HL-60 (cell line): ENCODE data around the gene ACBD5.

Experiments
- GABPA ChIP-seq: IDR thresholded peaks from 2 replicates; pipeline ENCODE4 v1.6.1; 2012; ENCODE audit warnings: low read depth
- POLR2AphosphoS5 ChIP-seq: IDR thresholded peaks from 2 replicates; pipeline ENCODE4 v1.6.1; 2012; ENCODE audit warnings: low read depth
- TF ChIP-seq, protein P1 (sequence below): IDR thresholded peaks from one replicate; pipeline ENCODE4 v1.5.1; 2011; ENCODE audit warnings: low read length, control low read depth, inconsistent platforms; ENCODE audit not compliant: insufficient read depth

DNA sequence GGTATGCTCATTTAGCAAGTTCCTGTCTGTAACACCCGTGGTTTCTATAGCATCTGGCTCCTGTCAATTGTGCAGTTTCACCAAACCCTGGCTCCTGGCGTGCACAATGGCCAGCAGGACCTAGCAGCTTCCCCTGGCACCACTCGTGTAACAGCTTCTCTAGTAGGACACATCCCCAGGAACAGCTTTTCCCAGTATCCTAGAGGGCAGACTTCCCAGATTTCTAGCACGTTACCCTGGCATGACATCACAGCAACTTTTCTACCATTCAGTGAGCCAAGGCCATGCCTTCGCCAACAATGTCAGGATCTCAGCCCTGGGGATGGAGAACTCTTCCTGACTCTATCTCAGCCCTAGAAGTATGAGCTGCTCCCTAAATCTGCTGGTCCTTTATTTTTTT, 92.9 kb downstream of the ACBD5 start:
- TF ChIP-seq, protein P1, sequence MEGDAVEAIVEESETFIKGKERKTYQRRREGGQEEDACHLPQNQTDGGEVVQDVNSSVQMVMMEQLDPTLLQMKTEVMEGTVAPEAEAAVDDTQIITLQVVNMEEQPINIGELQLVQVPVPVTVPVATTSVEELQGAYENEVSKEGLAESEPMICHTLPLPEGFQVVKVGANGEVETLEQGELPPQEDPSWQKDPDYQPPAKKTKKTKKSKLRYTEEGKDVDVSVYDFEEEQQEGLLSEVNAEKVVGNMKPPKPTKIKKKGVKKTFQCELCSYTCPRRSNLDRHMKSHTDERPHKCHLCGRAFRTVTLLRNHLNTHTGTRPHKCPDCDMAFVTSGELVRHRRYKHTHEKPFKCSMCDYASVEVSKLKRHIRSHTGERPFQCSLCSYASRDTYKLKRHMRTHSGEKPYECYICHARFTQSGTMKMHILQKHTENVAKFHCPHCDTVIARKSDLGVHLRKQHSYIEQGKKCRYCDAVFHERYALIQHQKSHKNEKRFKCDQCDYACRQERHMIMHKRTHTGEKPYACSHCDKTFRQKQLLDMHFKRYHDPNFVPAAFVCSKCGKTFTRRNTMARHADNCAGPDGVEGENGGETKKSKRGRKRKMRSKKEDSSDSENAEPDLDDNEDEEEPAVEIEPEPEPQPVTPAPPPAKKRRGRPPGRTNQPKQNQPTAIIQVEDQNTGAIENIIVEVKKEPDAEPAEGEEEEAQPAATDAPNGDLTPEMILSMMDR = no peak
- TF ChIP-seq GABPA (no peak), POLR2AphosphoS5 (no peak)
